Ishikawa (cell line): ENCODE results near the gene RIMKLB.

Experiments used
- CEBPB ChIP-seq: IDR thresholded peaks from 2 replicates; pipeline ENCODE4 v1.6.1; 2012
- CREB1 ChIP-seq: IDR thresholded peaks from 2 replicates; pipeline ENCODE4 v1.6.1; 2012; ENCODE audit warnings: low read depth
- EGR1 ChIP-seq: IDR thresholded peaks from 2 replicates; pipeline ENCODE4 v1.6.1; 2012
- EP300 ChIP-seq: IDR thresholded peaks from 2 replicates; pipeline ENCODE4 v1.6.1; 2012; ENCODE audit warnings: borderline replicate concordance
- FOXM1 ChIP-seq: IDR thresholded peaks from 2 replicates; pipeline ENCODE4 v1.6.1; 2012; ENCODE audit warnings: low read depth, borderline replicate concordance
- NFIC ChIP-seq: IDR thresholded peaks from 2 replicates; pipeline ENCODE4 v1.6.1; 2012
- RAD21 ChIP-seq: IDR thresholded peaks from 2 replicates; pipeline ENCODE4 v1.6.1; 2012; ENCODE audit warnings: low read depth
- REST ChIP-seq: IDR thresholded peaks from 2 replicates; pipeline ENCODE4 v1.6.1; 2012; ENCODE audit warnings: low read depth, mild to moderate bottlenecking
- TAF1 ChIP-seq: IDR thresholded peaks from 2 replicates; pipeline ENCODE4 v1.6.1; 2012; ENCODE audit warnings: low read depth, mild to moderate bottlenecking
- TCF12 ChIP-seq: IDR thresholded peaks from 2 replicates; pipeline ENCODE4 v1.6.1; 2012; ENCODE audit warnings: low read depth
- TEAD4 ChIP-seq: IDR thresholded peaks from 2 replicates; pipeline ENCODE4 v1.6.1; 2012
- YY1 ChIP-seq: IDR thresholded peaks from 2 replicates; pipeline ENCODE4 v1.6.1; 2012; ENCODE audit warnings: low read depth
- ZBTB7A ChIP-seq: IDR thresholded peaks from 2 replicates; pipeline ENCODE4 v1.6.1; 2012; ENCODE audit warnings: low read depth
- TF ChIP-seq, protein P1 (sequence below): IDR thresholded peaks from 2 replicates; pipeline ENCODE4 v1.6.1; 2012
- TF ChIP-seq, protein P2 (sequence below): IDR thresholded peaks from 2 replicates; pipeline ENCODE4 v1.6.1; 2012

Gene RIMKLB

DNA sequence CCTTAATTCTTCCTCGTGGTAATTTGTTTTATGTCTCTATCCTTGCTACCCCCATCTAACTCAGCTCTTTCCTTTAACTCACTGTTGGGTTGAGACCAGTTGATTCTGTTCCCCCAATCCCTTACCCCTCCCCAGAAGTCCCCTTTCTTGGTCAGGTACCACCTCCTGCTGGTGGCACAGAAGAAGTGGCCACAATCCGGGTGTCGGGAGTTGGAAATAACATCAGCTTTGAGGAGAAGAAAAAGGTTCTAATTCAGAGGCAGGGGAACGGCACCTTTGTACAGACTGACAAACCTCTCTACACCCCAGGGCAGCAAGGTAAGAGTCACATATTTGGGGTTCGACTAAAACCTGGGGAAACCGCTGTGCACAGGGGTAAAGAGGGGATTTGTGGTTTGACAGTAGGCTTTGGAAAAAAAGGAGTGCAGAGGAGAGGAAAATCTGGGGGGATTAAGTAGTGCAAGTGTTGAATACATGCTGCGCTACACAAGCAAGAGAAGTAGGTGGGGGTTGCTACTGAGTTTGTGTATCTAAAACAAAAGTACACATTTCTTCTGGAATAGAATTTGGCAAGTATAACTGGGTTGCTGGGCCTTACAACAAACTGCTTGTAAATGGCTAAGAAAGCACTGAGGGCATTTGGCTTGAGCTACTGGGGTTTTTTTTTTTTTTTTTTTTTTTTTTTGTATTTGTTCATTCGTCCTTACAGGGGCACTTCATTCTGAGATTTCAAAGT is 125.9 kb downstream of the RIMKLB start:
- peak; percentile 86 for TF ChIP-seq RAD21
- no peak for TF ChIP-seq FOXM1

DNA sequence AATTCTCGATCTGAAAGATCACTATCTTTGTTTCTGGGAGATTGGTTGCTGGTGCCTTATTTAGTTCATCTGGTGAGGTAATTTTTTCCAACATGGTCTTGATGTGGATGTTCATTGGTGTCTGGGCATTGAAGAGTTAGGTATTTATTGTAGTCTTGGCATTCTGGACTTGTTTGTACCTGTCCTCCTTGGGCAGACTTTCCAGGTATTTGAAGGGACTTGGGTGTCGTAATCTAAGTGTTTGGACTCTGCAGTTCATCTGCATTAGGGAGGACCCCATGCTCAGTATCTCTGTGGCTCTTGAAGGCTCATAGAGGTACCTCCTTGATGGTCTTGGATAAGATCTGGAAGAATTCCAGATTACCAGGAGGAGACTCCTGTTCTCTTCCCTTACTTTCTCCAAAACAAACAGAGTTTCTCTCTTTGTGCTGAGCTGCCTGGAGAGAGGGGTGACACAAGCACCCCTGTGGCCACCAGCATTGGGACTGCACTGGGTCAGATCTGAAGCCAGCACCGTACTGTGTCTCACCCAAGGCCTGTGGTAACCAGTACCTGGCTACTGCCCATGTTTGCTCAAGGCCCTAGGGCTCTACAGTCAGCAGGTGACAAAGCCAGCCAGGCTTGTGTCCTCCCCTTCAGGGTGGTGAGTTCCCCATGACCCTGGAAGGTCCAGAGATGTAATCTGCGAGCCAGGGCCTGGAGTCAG is 129.9 kb downstream of the RIMKLB start:
- TF ChIP-seq CREB1 (no peak), YY1 (no peak), EP300 (no peak), TCF12 (no peak)

- TF ChIP-seq TEAD4 (no peak), EGR1 (no peak), TAF1 (no peak), REST (no peak), CREB1 (no peak), TCF12 (no peak), NFIC (no peak), RAD21 (no peak), YY1 (no peak), CEBPB (no peak), ZBTB7A (no peak)
- TF ChIP-seq, protein P1, sequence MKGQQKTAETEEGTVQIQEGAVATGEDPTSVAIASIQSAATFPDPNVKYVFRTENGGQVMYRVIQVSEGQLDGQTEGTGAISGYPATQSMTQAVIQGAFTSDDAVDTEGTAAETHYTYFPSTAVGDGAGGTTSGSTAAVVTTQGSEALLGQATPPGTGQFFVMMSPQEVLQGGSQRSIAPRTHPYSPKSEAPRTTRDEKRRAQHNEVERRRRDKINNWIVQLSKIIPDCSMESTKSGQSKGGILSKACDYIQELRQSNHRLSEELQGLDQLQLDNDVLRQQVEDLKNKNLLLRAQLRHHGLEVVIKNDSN: no peak
- TF ChIP-seq, protein P2, sequence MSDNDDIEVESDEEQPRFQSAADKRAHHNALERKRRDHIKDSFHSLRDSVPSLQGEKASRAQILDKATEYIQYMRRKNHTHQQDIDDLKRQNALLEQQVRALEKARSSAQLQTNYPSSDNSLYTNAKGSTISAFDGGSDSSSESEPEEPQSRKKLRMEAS: no peak
Measured at GRCh38 chr12:8828257-8829124, 130.7 kb downstream of the RIMKLB start.

DNA sequence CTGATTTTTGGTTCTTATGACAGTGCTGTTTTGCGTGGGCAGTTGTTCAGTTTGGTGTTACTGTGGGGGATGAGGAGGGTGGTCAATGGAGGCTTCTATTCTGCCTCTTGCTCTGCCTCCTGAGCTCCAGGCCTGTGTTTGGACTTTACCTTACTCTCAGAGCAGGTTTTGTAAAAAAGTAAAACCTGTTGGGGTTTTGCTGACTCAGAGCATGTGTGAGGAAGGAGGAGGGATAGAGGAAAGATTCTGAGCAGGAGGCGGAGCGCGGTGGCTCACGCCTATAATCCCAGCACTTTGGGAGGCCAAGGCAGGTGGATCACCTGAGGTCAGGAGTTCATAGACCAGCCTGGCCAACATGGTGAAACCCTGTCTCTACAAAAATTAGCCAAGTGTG is 131.3 kb downstream of the RIMKLB start:
- TF ChIP-seq, protein P2: no peak
- TF ChIP-seq ZBTB7A: no peak
- no peak for TF ChIP-seq NFIC
- no peak for TF ChIP-seq TAF1
- TF ChIP-seq RAD21: no peak
- TF ChIP-seq CEBPB: no peak
- TF ChIP-seq, protein P1: no peak
- no peak for TF ChIP-seq FOXM1
- TF ChIP-seq YY1: no peak
- TF ChIP-seq REST: no peak
- no peak for TF ChIP-seq TCF12
- TF ChIP-seq TEAD4: no peak
- TF ChIP-seq EGR1: no peak
- no peak for TF ChIP-seq EP300
- no peak for TF ChIP-seq CREB1

DNA sequence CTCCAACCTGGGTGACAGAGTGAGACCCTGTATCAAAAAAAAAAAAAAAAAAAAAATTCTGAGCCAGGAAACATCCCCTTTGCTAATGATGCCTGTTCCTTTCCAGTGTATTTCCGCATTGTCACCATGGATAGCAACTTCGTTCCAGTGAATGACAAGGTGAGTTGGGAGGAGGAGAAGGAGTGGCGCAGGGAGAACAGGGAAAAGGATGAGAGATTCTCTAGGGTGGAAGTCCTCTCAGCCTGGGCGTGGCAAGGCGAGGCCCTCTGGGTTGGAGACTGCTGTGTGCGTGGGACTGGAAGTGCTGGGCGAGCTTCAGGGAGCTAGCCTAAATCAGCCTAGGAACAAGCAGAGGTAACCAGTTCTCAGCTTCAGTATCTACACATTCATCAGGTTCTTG is 131.8 kb downstream of the RIMKLB start:
- no peak for TF ChIP-seq CEBPB
- peak; percentile 58 for TF ChIP-seq REST
